Right lobe of liver (tissue), 6 donors: ENCODE data around the gene C4orf50. TPM values are rescaled to one million over a fixed set of nuclear protein-coding genes. Genes with fewer than 3 reads are reported as not detected.

Source experiments
- ATAC-seq, 4 donors: fragments of 200-7000 bp; cut with Tn5 transposase; one replicate each; pipeline ENCODE4 v1.9.1; 2020; ENCODE audit warnings: mild to moderate bottlenecking in 4 of 4, moderate library complexity in 4 of 4
- DNase-seq, 3 donors: peaks; one replicate each; pipeline ENCODE4 v3.0.0-alpha.2; 2020
- H3K27ac ChIP-seq, 3 donors: fragments of 200-600 bp; one replicate each; pipeline ENCODE4 v1.8.0; 2022
- H3K27me3 ChIP-seq, 2 donors: fragments of 200-600 bp; one replicate each; pipeline ENCODE4 v1.8.0; 2022
- H3K36me3 ChIP-seq, 4 donors: fragments of 200-600 bp; sonication (generic) in 1 of 4; one replicate each; pipeline versions ENCODE4 v1.5.1 to v1.8.0; 2017 to 2022; ENCODE audit warnings: control low read depth in 1 of 4
- H3K4me1 ChIP-seq, 4 donors: fragments of 200-600 bp; sonication (generic) in 1 of 4; one replicate each; pipeline versions ENCODE4 v1.5.1 to v1.8.0; 2017 to 2022; ENCODE audit warnings: control low read depth in 1 of 4
- H3K4me3 ChIP-seq, 3 donors: fragments of 200-600 bp; one replicate each; pipeline ENCODE4 v1.8.0; 2022
- H3K9me3 ChIP-seq, 4 donors: fragments of 200-600 bp; sonication (generic) in 1 of 4; one replicate each; pipeline versions ENCODE4 v1.5.1 to v1.8.0; 2017 to 2022; ENCODE audit warnings: control low read depth in 1 of 4
- POLR2A ChIP-seq: fragments of 450-650 bp; IDR thresholded peaks from one replicate; pipeline ENCODE4 v1.6.1; 2017; ENCODE audit warnings: antibody characterized with exemption, mild to moderate bottlenecking
- WGBS: methylation state at CpG from one replicate; pipeline ENCODE4 v1.1.6; 2018; ENCODE audit warnings: low coverage, low lambda C conversion rate; ENCODE audit not compliant: insufficient coverage; ENCODE audit errors: missing lambda C conversion rate; 5-methylcytosine and 5-hydroxymethylcytosine counted together
- intact Hi-C, 2 donors: fragments of 100-400 bp; cut with DNase I; formaldehyde crosslinking; loops; one replicate each; pipeline versions ENCODE4 v1.11.2 to v1.14.1; 2022
- total RNA-seq, 6 experiments: library from RNA; depleted of rRNA in 2 of 6; stranded (reverse); fragments of >200 nt in 2 of 6; fragmentation: NEBNext Ultra II Directional in 3 of 6; extraction: Animal tissue kit (Norgen Biotek cat#: 25700) in 3 of 6; gene quantifications; one replicate each; pipeline versions ENCODE4 v1.1.0 to v1.2.4, GENCODE V29; 2016 to 2023
- TF ChIP-seq, protein P1 (sequence below), 4 donors: fragments of 200-600 bp in 3 of 4; fragments of 450-650 bp in 1 of 4; IDR thresholded peaks; one replicate each; pipeline versions ENCODE4 v1.5.1 to v1.8.0; 2016 to 2022; ENCODE audit warnings: antibody characterized with exemption in 4 of 4, mild to moderate bottlenecking in 2 of 4
- donor health status: DM: no; HTN: yes; CAD: no.
- donor health status: DM: no; HTN: no; CAD: no.
- donor health status: DM: no; HTN: no; CAD: no.
- donor health status: DM: no; HTN: yes; CAD: no.
- donor health status: DM: no; HTN: yes; CAD: no.

Gene C4orf50
- total RNA-seq, 6 experiments from 2014 or later, result under 0.01 to 0.06 TPM; not detected in 4

- H3K27me3 ChIP-seq, result no peaks in the 10 kb centered on the region
- H3K27ac ChIP-seq, result no peak overlapping the region
- H3K4me3 ChIP-seq, result no peak overlapping the region
- DNase-seq, result peak in 1 of 3 donors; percentile 4
- no peaks in the 10 kb centered on the region for H3K36me3 ChIP-seq
- ATAC-seq, result no peak
- 45% methylated on average over 6 of the region's 7 CpGs for WGBS
- no peaks in the 10 kb centered on the region for H3K4me1 ChIP-seq
- TF ChIP-seq, protein P1, sequence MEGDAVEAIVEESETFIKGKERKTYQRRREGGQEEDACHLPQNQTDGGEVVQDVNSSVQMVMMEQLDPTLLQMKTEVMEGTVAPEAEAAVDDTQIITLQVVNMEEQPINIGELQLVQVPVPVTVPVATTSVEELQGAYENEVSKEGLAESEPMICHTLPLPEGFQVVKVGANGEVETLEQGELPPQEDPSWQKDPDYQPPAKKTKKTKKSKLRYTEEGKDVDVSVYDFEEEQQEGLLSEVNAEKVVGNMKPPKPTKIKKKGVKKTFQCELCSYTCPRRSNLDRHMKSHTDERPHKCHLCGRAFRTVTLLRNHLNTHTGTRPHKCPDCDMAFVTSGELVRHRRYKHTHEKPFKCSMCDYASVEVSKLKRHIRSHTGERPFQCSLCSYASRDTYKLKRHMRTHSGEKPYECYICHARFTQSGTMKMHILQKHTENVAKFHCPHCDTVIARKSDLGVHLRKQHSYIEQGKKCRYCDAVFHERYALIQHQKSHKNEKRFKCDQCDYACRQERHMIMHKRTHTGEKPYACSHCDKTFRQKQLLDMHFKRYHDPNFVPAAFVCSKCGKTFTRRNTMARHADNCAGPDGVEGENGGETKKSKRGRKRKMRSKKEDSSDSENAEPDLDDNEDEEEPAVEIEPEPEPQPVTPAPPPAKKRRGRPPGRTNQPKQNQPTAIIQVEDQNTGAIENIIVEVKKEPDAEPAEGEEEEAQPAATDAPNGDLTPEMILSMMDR (IDR thresholded peaks at IDR 0.05), result no peak
- TF ChIP-seq POLR2A, result no peak
- intact Hi-C loops, result no loop called here
- H3K9me3 ChIP-seq, result no peaks in the 10 kb centered on the region
Measured at GRCh38 chr4:6043843-6044242, 25.6 kb upstream of the C4orf50 start.

DNA sequence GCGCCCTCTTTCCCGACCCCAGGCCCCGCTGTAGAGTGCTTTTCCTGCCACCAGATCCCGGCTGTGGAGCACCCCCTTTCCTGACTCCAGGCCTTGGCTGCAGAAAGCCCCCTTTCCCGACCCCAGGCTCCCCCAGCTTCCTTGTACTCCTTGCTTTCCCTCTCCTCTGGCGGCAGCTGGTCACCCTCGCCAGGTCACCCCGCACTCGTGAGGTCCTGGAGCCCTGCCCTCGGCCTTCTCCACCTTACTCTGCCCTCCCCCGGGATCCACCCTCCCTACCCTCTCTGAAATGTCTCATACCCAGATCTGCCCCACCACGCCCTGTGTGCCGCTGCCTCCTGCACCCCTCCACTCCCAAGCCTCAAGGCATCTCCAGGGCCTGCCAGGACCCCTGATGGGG, 25.0 kb upstream of the C4orf50 start:
- Histone ChIP-seq H3K27ac (no peak overlapping the region), H3K4me3 (no peak overlapping the region), H3K9me3 (no peaks in the 10 kb centered on the region), H3K4me1 (no peaks in the 10 kb centered on the region), H3K36me3 (no peaks in the 10 kb centered on the region), H3K27me3 (no peaks in the 10 kb centered on the region)
- DNase-seq, result peak in 1 of 3 donors; percentile 10
- WGBS, result 52% methylated on average over 8 of the region's 13 CpGs
- ATAC-seq, result no peak
- intact Hi-C loops, result no loop called here
- TF ChIP-seq POLR2A, result no peak
- TF ChIP-seq, protein P1 (IDR thresholded peaks at IDR 0.05), result no peak

GRCh38 chr4:6042293-6043063, 24.2 kb upstream of the C4orf50 start:
- no peak for ATAC-seq
- DNase-seq, result peak in 1 of 3 donors; percentile 2
- intact Hi-C loops, result no loop called here
- Histone ChIP-seq H3K36me3 (no peaks in the 10 kb centered on the region), H3K27ac (no peak overlapping the region), H3K27me3 (no peaks in the 10 kb centered on the region), H3K4me3 (no peak overlapping the region), H3K9me3 (no peaks in the 10 kb centered on the region), H3K4me1 (no peaks in the 10 kb centered on the region)
- no peak for TF ChIP-seq POLR2A
- TF ChIP-seq, protein P1 (IDR thresholded peaks at IDR 0.05), result no peak
- 39% methylated on average over 5 of the region's 21 CpGs for WGBS

DNA sequence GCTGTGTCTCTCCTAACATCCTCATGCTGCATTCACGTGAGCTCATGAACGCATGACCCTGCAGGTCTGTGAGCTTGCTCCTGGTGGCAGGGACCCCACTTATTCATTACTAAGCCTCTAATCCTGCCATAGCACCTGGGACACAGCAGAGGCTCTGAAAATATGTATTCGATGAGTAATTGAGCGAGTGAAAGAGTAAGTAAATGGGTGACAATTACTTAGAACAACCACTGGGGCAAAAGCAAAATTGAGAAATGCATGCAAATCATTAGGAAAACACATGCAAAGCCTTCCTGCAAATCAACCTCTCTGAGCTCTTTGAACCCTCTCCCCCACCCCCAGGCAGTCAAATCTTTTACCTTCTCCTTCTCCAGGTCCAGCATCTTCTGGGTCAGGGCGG, 23.6 kb upstream of the C4orf50 start:
- no peaks in the 10 kb centered on the region for H3K4me1 ChIP-seq
- H3K27ac ChIP-seq, result no peak overlapping the region
- intact Hi-C loops, result no loop called here
- WGBS, result 50% methylated on average over 3 of the region's 5 CpGs
- H3K36me3 ChIP-seq, result no peaks in the 10 kb centered on the region
- TF ChIP-seq, protein P1 (IDR thresholded peaks at IDR 0.05), result no peak
- no peak for TF ChIP-seq POLR2A
- ATAC-seq (no peak), DNase-seq (peak in 1 of 3 donors; percentile 1)
- no peak overlapping the region for H3K4me3 ChIP-seq
- H3K9me3 ChIP-seq, result no peaks in the 10 kb centered on the region
- no peaks in the 10 kb centered on the region for H3K27me3 ChIP-seq
